BLaER1 (cell line): Measurements from ENCODE around the gene SPOCK1.

ENCODE experiments used
- H3K27ac ChIP-seq: shearing (Covaris generic); formaldehyde crosslinking; 2 replicates; pipeline ENCODE4 v1.8.1; 2022
- H3K27me3 ChIP-seq: shearing (Covaris generic); formaldehyde crosslinking; 2 replicates; pipeline ENCODE4 v1.8.1; 2022
- H3K36me3 ChIP-seq: shearing (Covaris generic); formaldehyde crosslinking; 2 replicates; pipeline ENCODE4 v1.8.1; 2022
- H3K4me1 ChIP-seq: shearing (Covaris generic); formaldehyde crosslinking; 2 replicates; pipeline ENCODE4 v1.8.1; 2022
- H3K4me2 ChIP-seq: shearing (Covaris generic); formaldehyde crosslinking; 2 replicates; pipeline ENCODE4 v1.8.1; 2022
- H3K4me3 ChIP-seq: shearing (Covaris generic); formaldehyde crosslinking; 2 replicates; pipeline ENCODE4 v1.8.1; 2022
- H3K9ac ChIP-seq: shearing (Covaris generic); formaldehyde crosslinking; 2 replicates; pipeline ENCODE4 v1.8.1; 2022
- H3K9me3 ChIP-seq: shearing (Covaris generic); formaldehyde crosslinking; 2 replicates; pipeline ENCODE4 v1.8.1; 2022
- H4K20me1 ChIP-seq: shearing (Covaris generic); formaldehyde crosslinking; 2 replicates; pipeline ENCODE4 v1.8.1; 2022
- Cebpa-rat ChIP-seq: shearing (Covaris generic); IDR thresholded peaks from 2 replicates; pipeline ENCODE4 v1.8.1; 2022

The SPOCK1 gene

DNA sequence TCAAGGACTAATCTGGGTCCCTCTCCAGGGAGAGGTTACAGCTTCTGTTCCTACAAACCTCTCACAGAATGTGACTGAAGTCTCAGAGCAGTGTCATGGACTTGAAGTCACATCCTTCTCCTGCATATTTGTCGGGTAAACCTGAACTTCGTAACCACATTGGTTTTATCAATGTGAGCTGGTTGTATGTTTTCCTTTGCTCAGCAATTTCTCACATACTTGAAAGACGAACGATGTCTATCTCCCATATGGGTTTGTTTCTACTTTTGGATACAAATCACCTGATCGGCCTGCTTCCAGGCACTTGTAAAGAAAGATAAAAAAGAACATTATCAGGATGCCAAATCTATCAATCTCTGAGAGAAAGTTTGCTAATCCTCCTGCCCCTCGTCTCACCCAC lies 411.0 kb downstream of the SPOCK1 start:
- no peak overlapping the region for H3K27ac ChIP-seq
- H3K4me3 ChIP-seq = no peak overlapping the region
- H3K9ac ChIP-seq = no peak overlapping the region
- H4K20me1 ChIP-seq = no peaks in the 10 kb centered on the region
- TF ChIP-seq Cebpa-rat = no peak
- no peaks in the 10 kb centered on the region for H3K27me3 ChIP-seq
- no peaks in the 10 kb centered on the region for H3K36me3 ChIP-seq
- H3K4me2 ChIP-seq = no peak overlapping the region
- H3K4me1 ChIP-seq = peaks cover 7% of the 10 kb centered on the region; the same call in 1 of the 2 replicates
- H3K9me3 ChIP-seq = no peaks in the 10 kb centered on the region

DNA sequence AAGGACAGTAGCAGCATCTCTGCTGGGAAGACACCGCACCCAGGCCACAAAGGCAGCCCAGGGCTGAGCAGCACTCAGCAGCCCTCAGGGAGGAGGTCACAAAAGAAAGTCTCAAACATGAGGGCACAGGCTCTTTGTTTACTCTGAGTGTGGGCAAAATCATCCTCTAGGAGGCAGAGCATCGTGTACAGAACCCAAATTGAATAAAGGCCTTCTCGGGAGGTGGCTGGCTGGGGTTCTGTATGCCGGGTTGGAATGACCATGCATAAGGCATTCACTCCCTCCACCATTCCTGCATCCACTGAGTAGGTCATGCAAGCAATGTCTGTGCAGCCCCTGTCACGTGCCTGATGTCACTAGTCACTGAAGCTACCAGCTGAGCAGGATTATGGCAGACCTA lies 412.8 kb downstream of the SPOCK1 start:
- H3K27ac ChIP-seq = no peak overlapping the region
- H3K4me3 ChIP-seq = no peak overlapping the region
- H3K4me1 ChIP-seq = peaks cover 7% of the 10 kb centered on the region; the same call in 1 of the 2 replicates
- no peaks in the 10 kb centered on the region for H3K27me3 ChIP-seq
- no peak overlapping the region for H3K4me2 ChIP-seq
- no peaks in the 10 kb centered on the region for H4K20me1 ChIP-seq
- no peaks in the 10 kb centered on the region for H3K9me3 ChIP-seq
- H3K36me3 ChIP-seq = no peaks in the 10 kb centered on the region
- no peak overlapping the region for H3K9ac ChIP-seq
- TF ChIP-seq Cebpa-rat = no peak

- Histone ChIP-seq H3K9me3 (no peaks in the 10 kb centered on the region), H3K36me3 (no peaks in the 10 kb centered on the region), H3K4me2 (no peak overlapping the region), H3K4me1 (0 out of 2 replicates have a peak, but pooled peaks cover under 1% of the 10 kb centered on the region), H3K27ac (no peak overlapping the region), H4K20me1 (no peaks in the 10 kb centered on the region), H3K27me3 (no peaks in the 10 kb centered on the region), H3K4me3 (no peak overlapping the region), H3K9ac (no peak overlapping the region)
- TF ChIP-seq Cebpa-rat = no peak
Measured at GRCh38 chr5:137085206-137085605, 413.9 kb downstream of the SPOCK1 start.

DNA sequence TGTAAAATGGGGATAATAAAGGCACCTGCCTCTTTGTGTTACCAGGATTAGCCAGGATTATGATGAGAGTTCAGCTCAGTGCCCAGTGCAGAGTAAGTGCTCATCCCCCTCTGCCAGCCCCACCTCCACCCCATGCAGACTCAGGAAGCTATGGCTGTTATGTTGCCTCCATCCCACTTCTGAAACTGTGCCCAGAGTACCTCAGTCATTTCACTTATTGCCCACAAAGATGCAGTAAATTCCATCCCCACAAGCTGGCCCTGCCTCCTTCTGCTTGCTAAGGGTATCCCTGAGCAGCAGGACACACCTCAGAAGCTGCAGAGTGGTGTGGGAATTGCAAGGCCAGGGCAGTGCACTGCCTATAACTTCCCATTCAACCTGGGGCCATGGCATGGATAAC lies 415.1 kb downstream of the SPOCK1 start:
- no peaks in the 10 kb centered on the region for H3K4me1 ChIP-seq
- TF ChIP-seq Cebpa-rat = no peak
- H3K4me2 ChIP-seq = no peak overlapping the region

DNA sequence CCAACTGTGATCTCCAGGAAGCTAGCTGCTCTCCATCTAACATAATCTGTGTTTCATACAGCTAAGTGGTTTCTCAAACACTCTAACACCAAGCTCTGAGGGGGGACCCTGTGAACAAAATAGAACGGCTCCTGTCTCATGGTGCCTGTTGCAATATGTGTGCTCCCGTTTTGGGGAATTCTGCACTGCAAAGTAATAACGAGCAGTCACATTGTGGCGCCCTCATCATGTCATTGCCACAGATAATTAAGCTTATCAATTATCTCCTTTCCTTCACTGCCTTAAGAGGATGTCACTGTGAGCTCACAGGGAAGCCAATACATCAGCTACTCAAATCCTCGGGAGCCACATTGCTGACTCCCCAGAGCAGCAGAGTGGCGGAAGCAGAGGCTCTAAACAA lies 416.2 kb downstream of the SPOCK1 start:
- H4K20me1 ChIP-seq = no peaks in the 10 kb centered on the region
- H3K4me3 ChIP-seq = no peak overlapping the region
- no peaks in the 10 kb centered on the region for H3K9me3 ChIP-seq
- no peaks in the 10 kb centered on the region for H3K36me3 ChIP-seq
- TF ChIP-seq Cebpa-rat = no peak
- no peaks in the 10 kb centered on the region for H3K4me1 ChIP-seq
- H3K4me2 ChIP-seq = no peak overlapping the region
- no peak overlapping the region for H3K9ac ChIP-seq
- no peak overlapping the region for H3K27ac ChIP-seq
- no peaks in the 10 kb centered on the region for H3K27me3 ChIP-seq

More for the DNA sequence above, 415.1 kb downstream of the SPOCK1 start:
- Histone ChIP-seq H3K9ac (no peak overlapping the region), H4K20me1 (no peaks in the 10 kb centered on the region), H3K9me3 (no peaks in the 10 kb centered on the region), H3K27me3 (no peaks in the 10 kb centered on the region), H3K4me3 (no peak overlapping the region), H3K27ac (no peak overlapping the region), H3K36me3 (no peaks in the 10 kb centered on the region)

DNA sequence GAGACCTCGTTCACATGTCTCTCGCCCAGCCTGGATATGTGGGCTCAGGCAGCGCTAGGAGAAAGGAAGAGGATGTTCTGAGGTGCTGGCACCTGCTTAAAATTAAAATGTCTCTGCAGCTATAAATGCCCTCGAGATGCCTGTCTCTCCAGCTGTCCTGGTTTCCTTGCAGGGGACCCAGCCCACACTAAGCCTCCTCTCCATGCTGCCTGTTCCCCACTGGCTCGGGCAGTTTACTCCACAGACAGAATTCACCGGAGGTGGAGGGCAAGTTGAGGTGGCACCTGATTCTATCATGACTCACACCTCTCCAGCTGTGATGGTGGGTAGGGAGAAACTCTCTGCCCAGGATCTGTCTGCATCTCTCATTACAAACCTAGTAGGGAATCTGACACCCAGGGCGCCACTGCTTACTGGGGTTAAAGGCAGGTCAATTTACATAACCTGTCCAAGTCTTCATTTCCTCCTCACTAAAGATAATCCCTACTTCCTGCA lies 420.9 kb downstream of the SPOCK1 start:
- H3K36me3 ChIP-seq = no peaks in the 10 kb centered on the region
- no peak for TF ChIP-seq Cebpa-rat
- no peak overlapping the region for H3K9ac ChIP-seq
- H3K4me2 ChIP-seq = no peak overlapping the region
- H3K4me3 ChIP-seq = no peak overlapping the region
- no peaks in the 10 kb centered on the region for H4K20me1 ChIP-seq
- no peaks in the 10 kb centered on the region for H3K27me3 ChIP-seq
- no peak overlapping the region for H3K27ac ChIP-seq
- no peaks in the 10 kb centered on the region for H3K9me3 ChIP-seq
- H3K4me1 ChIP-seq = peaks cover 8% of the 10 kb centered on the region

DNA sequence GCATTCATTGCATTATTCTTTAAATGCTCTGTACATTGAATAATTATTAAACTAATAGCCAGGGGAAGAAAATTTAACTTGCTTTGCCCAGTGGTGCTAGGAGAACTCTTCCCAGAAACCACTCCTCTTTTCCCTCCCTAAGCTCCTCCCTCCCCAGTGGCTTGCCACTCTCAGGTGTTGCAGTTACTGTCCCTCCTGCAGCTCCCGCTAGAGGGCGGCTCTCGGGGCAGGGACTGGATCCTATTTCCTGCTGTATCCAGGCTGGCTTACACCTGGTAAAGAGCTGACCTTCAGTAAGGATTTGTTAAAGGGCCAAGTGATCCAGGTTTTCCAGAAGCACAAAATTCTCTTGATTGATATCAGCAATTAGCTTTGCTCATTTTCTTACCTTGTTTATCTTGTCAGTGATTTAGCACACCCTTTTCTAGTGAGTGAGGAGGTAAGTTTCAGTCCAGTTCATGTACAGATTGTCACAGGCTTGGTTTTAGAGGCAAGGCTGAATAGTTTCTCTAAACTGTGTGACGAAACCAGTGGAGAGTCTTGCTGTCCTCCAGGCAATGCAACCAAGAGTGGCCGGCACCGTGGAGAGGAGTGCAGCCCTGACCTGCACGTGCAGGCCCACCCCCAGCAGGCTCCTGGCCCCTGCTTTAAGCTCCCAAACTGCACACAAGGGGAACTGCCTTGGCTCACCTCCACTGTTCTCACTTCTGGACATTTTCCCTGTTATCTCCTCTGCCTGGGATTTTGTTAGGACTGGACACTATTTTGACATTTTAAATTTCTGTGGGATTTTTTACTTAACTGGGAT lies 423.8 kb downstream of the SPOCK1 start:
- TF ChIP-seq Cebpa-rat = no peak
- peaks cover 25% of the 10 kb centered on the region for H3K4me1 ChIP-seq
- no peaks in the 10 kb centered on the region for H3K36me3 ChIP-seq
- H4K20me1 ChIP-seq = no peaks in the 10 kb centered on the region
- no peak overlapping the region for H3K9ac ChIP-seq
- no peaks in the 10 kb centered on the region for H3K27me3 ChIP-seq
- no peak overlapping the region for H3K27ac ChIP-seq
- no peak overlapping the region for H3K4me3 ChIP-seq
- H3K4me2 ChIP-seq = no peak overlapping the region
- no peaks in the 10 kb centered on the region for H3K9me3 ChIP-seq

DNA sequence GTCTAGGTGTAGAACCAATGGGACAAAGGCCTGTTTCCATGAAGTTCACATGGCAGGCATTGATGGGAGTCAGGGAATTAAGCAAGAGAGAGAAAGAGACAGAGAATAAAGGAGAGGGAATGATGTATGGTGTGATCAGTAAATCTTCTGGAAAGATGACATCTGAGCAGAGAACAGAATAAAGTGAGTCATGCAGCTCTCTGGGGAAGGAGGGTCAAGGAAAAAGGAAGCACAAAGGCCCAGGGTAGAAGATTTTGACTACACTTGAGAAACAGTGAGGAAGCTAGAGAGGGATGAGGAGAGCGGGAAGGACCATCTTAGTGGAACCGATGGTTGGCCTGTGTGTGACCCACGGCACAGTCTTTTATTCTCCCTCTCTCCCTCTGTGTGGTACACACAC lies 425.9 kb downstream of the SPOCK1 start:
- no peaks in the 10 kb centered on the region for H3K9me3 ChIP-seq
- no peaks in the 10 kb centered on the region for H3K36me3 ChIP-seq
- H3K4me1 ChIP-seq = peaks cover 25% of the 10 kb centered on the region
- H3K4me2 ChIP-seq = peak overlapping the region; percentile 61
- no peak for TF ChIP-seq Cebpa-rat
- H3K4me3 ChIP-seq = no peak overlapping the region
- H4K20me1 ChIP-seq = no peaks in the 10 kb centered on the region
- no peak overlapping the region for H3K9ac ChIP-seq
- H3K27me3 ChIP-seq = no peaks in the 10 kb centered on the region
- H3K27ac ChIP-seq = no peak overlapping the region

- no peaks in the 10 kb centered on the region for H3K27me3 ChIP-seq
- H3K27ac ChIP-seq = no peak overlapping the region
- no peak for TF ChIP-seq Cebpa-rat
- H4K20me1 ChIP-seq = no peaks in the 10 kb centered on the region
- H3K9ac ChIP-seq = no peak overlapping the region
- H3K36me3 ChIP-seq = no peaks in the 10 kb centered on the region
- H3K4me2 ChIP-seq = peak overlapping the region; percentile 61
- peaks cover 25% of the 10 kb centered on the region for H3K4me1 ChIP-seq
- H3K9me3 ChIP-seq = no peaks in the 10 kb centered on the region
- no peak overlapping the region for H3K4me3 ChIP-seq
Measured at GRCh38 chr5:137072361-137073115, 426.6 kb downstream of the SPOCK1 start.

GRCh38 chr5:137071931-137072330 lies 427.2 kb downstream of the SPOCK1 start:
- peak overlapping the region; percentile 61; the same call in 1 of the 2 replicates for H3K4me2 ChIP-seq
- H3K36me3 ChIP-seq = no peaks in the 10 kb centered on the region
- peaks cover 25% of the 10 kb centered on the region for H3K4me1 ChIP-seq
- no peaks in the 10 kb centered on the region for H4K20me1 ChIP-seq
- TF ChIP-seq Cebpa-rat = no peak
- H3K9ac ChIP-seq = no peak overlapping the region
- H3K27me3 ChIP-seq = no peaks in the 10 kb centered on the region
- no peaks in the 10 kb centered on the region for H3K9me3 ChIP-seq
- no peak overlapping the region for H3K4me3 ChIP-seq
- H3K27ac ChIP-seq = no peak overlapping the region
